ENCODE results near the gene COL9A1. TPM values are rescaled to one million over a fixed set of nuclear protein-coding genes. Genes with fewer than 3 reads are reported as not detected.

The COL9A1 gene
- total RNA-seq, 4 donors from 2014 or later, result 0.07 to 0.81 (median 0.27) TPM; not detected in 1

- WGBS, 2 donors (ENCODE audit: low coverage in 1 of 2), result 38 to 43% methylated on average over 1 of the region's 1 CpG
- no peak for ATAC-seq
- Histone ChIP-seq H3K27ac (no peak overlapping the region), H3K9me3 (no peaks in the 10 kb centered on the region), H3K27me3 (no peaks in the 10 kb centered on the region), H3K4me3 (no peak overlapping the region), H3K4me1 (peaks cover 0 to 5% (median 0%) of the 10 kb centered on the region in 3 donors), H3K36me3 (no peaks in the 10 kb centered on the region)
- TF ChIP-seq POLR2AphosphoS5 (IDR thresholded peaks at IDR 0.05) (no peak), POLR2A (IDR thresholded peaks at IDR 0.05) (no peak), EP300 (IDR thresholded peaks at IDR 0.05) (no peak), CTCF (IDR thresholded peaks at IDR 0.05) (no peak)
These were observed 82.8 kb downstream of the COL9A1 start for GRCh38 chr6:70219943-70220613.

- TF ChIP-seq CTCF (IDR thresholded peaks at IDR 0.05) (no peak), POLR2AphosphoS5 (IDR thresholded peaks at IDR 0.05) (no peak), EP300 (IDR thresholded peaks at IDR 0.05) (no peak), POLR2A (IDR thresholded peaks at IDR 0.05) (no peak)
- Histone ChIP-seq H3K27ac (no peak overlapping the region), H3K27me3 (no peaks in the 10 kb centered on the region), H3K36me3 (no peaks in the 10 kb centered on the region), H3K4me3 (no peak overlapping the region), H3K4me1 (peaks cover 0 to 5% (median 0%) of the 10 kb centered on the region in 3 donors), H3K9me3 (no peaks in the 10 kb centered on the region)
- 80 to 100% methylated on average over 1 to 2 of the region's 8 CpGs for WGBS, 2 donors (ENCODE audit: low coverage in 1 of 2)
- no peak for ATAC-seq
These were observed 86.1 kb downstream of the COL9A1 start for GRCh38 chr6:70216767-70217166.

GRCh38 chr6:70215460-70216108, 87.3 kb downstream of the COL9A1 start:
- TF ChIP-seq CTCF (IDR thresholded peaks at IDR 0.05), result no peak
- TF ChIP-seq EP300 (IDR thresholded peaks at IDR 0.05), result no peak
- TF ChIP-seq POLR2A (IDR thresholded peaks at IDR 0.05), result no peak
- no peak for TF ChIP-seq POLR2AphosphoS5 (IDR thresholded peaks at IDR 0.05)
- 88 to 95% methylated on average over 4 of the region's 4 CpGs for WGBS, 2 donors (ENCODE audit: low coverage in 1 of 2)
- H3K27me3 ChIP-seq, result no peaks in the 10 kb centered on the region
- H3K36me3 ChIP-seq, result no peaks in the 10 kb centered on the region
- no peaks in the 10 kb centered on the region for H3K9me3 ChIP-seq
- no peak overlapping the region for H3K27ac ChIP-seq
- no peaks in the 10 kb centered on the region for H3K4me1 ChIP-seq
- ATAC-seq, result no peak
- H3K4me3 ChIP-seq, result no peak overlapping the region

- Histone ChIP-seq H3K36me3 (no peaks in the 10 kb centered on the region), H3K27me3 (no peaks in the 10 kb centered on the region), H3K9me3 (no peaks in the 10 kb centered on the region), H3K4me3 (no peak overlapping the region), H3K4me1 (no peaks in the 10 kb centered on the region), H3K27ac (no peak overlapping the region)
- TF ChIP-seq POLR2AphosphoS5 (IDR thresholded peaks at IDR 0.05) (no peak), EP300 (IDR thresholded peaks at IDR 0.05) (no peak), POLR2A (IDR thresholded peaks at IDR 0.05) (no peak), CTCF (IDR thresholded peaks at IDR 0.05) (peak in 1 of 4 experiments; percentile 7)
- WGBS, 2 donors (ENCODE audit: low coverage in 1 of 2), result 59 to 60% methylated on average over 2 of the region's 2 CpGs
- ATAC-seq, result no peak
These were observed 92.4 kb downstream of the COL9A1 start for GRCh38 chr6:70210462-70210861.
